Suprapubic skin (tissue), 4 donors: ENCODE data around the gene GNAQ. TPM values are rescaled to one million over a fixed set of nuclear protein-coding genes. Genes with fewer than 3 reads are reported as not detected.

ENCODE experiments used
- DNase-seq, 2 donors: peaks; one replicate each; pipeline ENCODE4 v3.0.0-alpha.2; 2019; ENCODE audit warnings: low spot score in 2 of 2
- H3K27ac ChIP-seq: fragments of 200-600 bp; sonication (generic); one replicate; pipeline ENCODE4 v1.5.1; 2019
- H3K27me3 ChIP-seq: fragments of 200-600 bp; sonication (generic); one replicate; pipeline ENCODE4 v1.5.1; 2019
- H3K36me3 ChIP-seq: fragments of 200-600 bp; sonication (generic); one replicate; pipeline ENCODE4 v1.5.1; 2019
- H3K4me1 ChIP-seq: fragments of 200-600 bp; sonication (generic); one replicate; pipeline ENCODE4 v1.5.1; 2019
- H3K4me3 ChIP-seq: fragments of 200-600 bp; sonication (generic); one replicate; pipeline ENCODE4 v1.5.1; 2019; ENCODE audit warnings: mild to moderate bottlenecking
- H3K9me3 ChIP-seq: fragments of 200-600 bp; sonication (generic); one replicate; pipeline ENCODE4 v1.5.1; 2019
- CTCF ChIP-seq, 2 donors: fragments of 200-600 bp in 1 of 2; fragments of 450-650 bp in 1 of 2; sonication (generic) in 1 of 2; IDR thresholded peaks; one replicate each; pipeline ENCODE4 v1.5.1; 2016 to 2019; ENCODE audit warnings: antibody characterized with exemption in 2 of 2, mild to moderate bottlenecking in 1 of 2, moderate library complexity in 1 of 2
- EP300 ChIP-seq: sonication (generic); formaldehyde crosslinking; IDR thresholded peaks from one replicate; pipeline ENCODE4 v1.6.1; 2017; ENCODE audit warnings: antibody characterized with exemption
- POLR2A ChIP-seq, 2 donors: fragments of 450-650 bp; IDR thresholded peaks; one replicate each; pipeline ENCODE4 v1.6.1; 2017; ENCODE audit warnings: antibody characterized with exemption in 2 of 2, mild to moderate bottlenecking in 2 of 2, moderate library complexity in 2 of 2
- POLR2AphosphoS5 ChIP-seq, 3 donors: sonication (generic); formaldehyde crosslinking; IDR thresholded peaks; one replicate each; pipeline ENCODE4 v1.6.1; 2017; ENCODE audit warnings: antibody characterized with exemption in 3 of 3
- WGBS: methylation state at CpG from one replicate; pipeline ENCODE4 v1.1.5; 2018; 5-methylcytosine and 5-hydroxymethylcytosine counted together
- total RNA-seq, 4 donors: library from RNA; depleted of rRNA; stranded (reverse); fragments of >200 nt; gene quantifications; one replicate each; pipeline ENCODE4 v1.1.0, GENCODE V29; 2016

Gene GNAQ
- total RNA-seq, 4 donors from 2014 or later, result 16.0 to 29.0 (median 17.7) TPM

DNA sequence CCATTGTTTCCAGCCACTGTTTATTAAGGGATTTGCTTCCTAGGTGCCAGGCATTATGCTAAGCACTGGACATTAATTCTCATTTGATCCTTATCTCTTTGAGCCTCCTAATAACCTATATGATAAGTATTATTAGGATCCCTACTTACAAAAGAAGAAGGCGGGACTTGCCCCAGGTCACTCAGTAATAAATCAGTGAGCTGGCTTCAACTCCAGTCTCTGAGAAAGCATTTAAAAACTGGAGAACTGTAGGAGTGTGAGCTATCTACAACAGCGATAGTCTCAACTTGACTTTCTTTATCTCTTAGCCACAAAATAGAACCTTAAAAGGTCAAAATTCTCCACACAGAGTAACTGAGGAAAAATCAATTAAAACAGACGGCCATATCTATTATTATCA, 155.0 kb downstream of the GNAQ start:
- Histone ChIP-seq H3K27me3 (no peaks in the 10 kb centered on the region), H3K36me3 (no peaks in the 10 kb centered on the region), H3K9me3 (no peaks in the 10 kb centered on the region), H3K4me1 (peaks cover 38% of the 10 kb centered on the region), H3K4me3 (no peak overlapping the region), H3K27ac (no peak overlapping the region)
- TF ChIP-seq POLR2A (IDR thresholded peaks at IDR 0.05), result no peak
- no peak for TF ChIP-seq CTCF (IDR thresholded peaks at IDR 0.05)
- TF ChIP-seq POLR2AphosphoS5 (IDR thresholded peaks at IDR 0.05), result no peak
- no peak for TF ChIP-seq EP300
- WGBS, result 70% methylated on average over 3 of the region's 3 CpGs
- DNase-seq, result no peak

GRCh38 chr9:77876091-77876490, 155.5 kb downstream of the GNAQ start:
- Histone ChIP-seq H3K27me3 (no peaks in the 10 kb centered on the region), H3K4me1 (peaks cover 38% of the 10 kb centered on the region), H3K9me3 (no peaks in the 10 kb centered on the region), H3K36me3 (no peaks in the 10 kb centered on the region), H3K4me3 (no peak overlapping the region), H3K27ac (no peak overlapping the region)
- TF ChIP-seq EP300 (no peak), POLR2AphosphoS5 (IDR thresholded peaks at IDR 0.05) (no peak), CTCF (IDR thresholded peaks at IDR 0.05) (no peak), POLR2A (IDR thresholded peaks at IDR 0.05) (no peak)
- no peak for DNase-seq
- 24% methylated on average over 2 of the region's 2 CpGs for WGBS

DNA sequence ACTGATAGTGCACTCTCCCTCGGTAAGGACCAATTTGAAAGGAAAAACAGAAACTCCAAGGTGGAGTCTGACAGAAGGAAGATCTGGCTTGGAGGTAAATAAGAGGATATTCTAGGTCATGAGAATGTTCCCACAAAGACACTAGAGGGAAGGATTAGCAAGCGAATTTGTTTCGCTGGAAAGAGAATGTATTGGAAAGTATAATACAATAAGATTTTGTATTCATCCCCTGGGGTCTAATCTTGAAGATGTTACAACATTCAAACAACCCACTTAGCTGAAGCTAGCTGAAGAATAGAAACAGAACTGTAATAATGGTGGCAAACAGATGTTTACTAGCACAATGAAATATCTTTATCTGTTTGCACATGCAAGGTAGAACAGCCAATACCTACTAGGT, 158.7 kb downstream of the GNAQ start:
- TF ChIP-seq CTCF (IDR thresholded peaks at IDR 0.05) (no peak), EP300 (no peak), POLR2AphosphoS5 (IDR thresholded peaks at IDR 0.05) (no peak), POLR2A (IDR thresholded peaks at IDR 0.05) (no peak)
- Histone ChIP-seq H3K36me3 (no peaks in the 10 kb centered on the region), H3K27ac (no peak overlapping the region), H3K4me3 (no peak overlapping the region), H3K27me3 (no peaks in the 10 kb centered on the region), H3K9me3 (no peaks in the 10 kb centered on the region), H3K4me1 (peaks cover 21% of the 10 kb centered on the region)
- WGBS, result 61% methylated on average over 3 of the region's 3 CpGs
- DNase-seq, result no peak

DNA sequence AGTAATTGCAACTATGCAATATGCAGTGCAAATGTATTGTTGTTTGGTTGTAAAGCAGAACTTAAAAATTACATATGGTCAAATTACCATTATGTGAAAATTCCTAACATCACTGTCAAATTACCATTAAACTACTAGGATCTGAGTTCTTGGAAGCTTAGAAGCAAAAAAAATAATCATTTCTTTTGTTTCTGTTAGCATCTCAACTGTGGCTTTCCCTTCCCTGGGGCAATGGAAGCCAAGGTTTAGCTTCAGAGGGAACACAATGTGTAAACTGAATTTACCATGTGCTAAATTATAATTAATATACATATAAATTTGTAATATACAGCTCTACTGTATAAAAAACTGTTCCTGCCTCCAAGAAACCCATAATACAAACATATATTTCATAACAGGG, 159.4 kb downstream of the GNAQ start:
- DNase-seq, result no peak
- no peaks in the 10 kb centered on the region for H3K27me3 ChIP-seq
- H3K4me3 ChIP-seq, result no peak overlapping the region
- TF ChIP-seq POLR2AphosphoS5 (IDR thresholded peaks at IDR 0.05) (no peak), CTCF (IDR thresholded peaks at IDR 0.05) (no peak), POLR2A (IDR thresholded peaks at IDR 0.05) (no peak), EP300 (no peak)
- H3K9me3 ChIP-seq, result no peaks in the 10 kb centered on the region
- H3K27ac ChIP-seq, result no peak overlapping the region
- no peaks in the 10 kb centered on the region for H3K36me3 ChIP-seq
- peaks cover 21% of the 10 kb centered on the region for H3K4me1 ChIP-seq

DNA sequence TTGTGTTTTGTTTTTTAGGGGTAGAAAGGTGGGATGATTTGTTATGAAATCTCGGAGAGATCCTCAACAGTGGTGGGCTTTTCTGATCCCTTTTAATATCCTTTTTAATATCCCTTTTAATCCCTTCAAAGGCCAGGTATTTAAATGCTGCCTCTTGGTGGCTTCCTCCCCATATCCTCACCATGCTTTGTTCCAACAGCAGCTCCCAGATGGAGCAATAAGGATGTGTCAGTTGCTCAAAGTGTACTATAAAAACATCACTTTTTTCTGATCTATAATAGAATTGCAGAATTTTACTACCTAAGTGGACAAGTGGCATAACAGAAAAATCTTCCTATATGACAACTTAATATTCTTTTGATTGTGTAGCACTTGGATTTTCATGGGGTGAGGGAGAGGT, 160.1 kb downstream of the GNAQ start:
- Histone ChIP-seq H3K27me3 (no peaks in the 10 kb centered on the region), H3K4me1 (peaks cover 19% of the 10 kb centered on the region), H3K27ac (no peak overlapping the region), H3K4me3 (no peak overlapping the region), H3K36me3 (no peaks in the 10 kb centered on the region), H3K9me3 (no peaks in the 10 kb centered on the region)
- DNase-seq, result no peak
- 84% methylated on average over 1 of the region's 1 CpG for WGBS
- TF ChIP-seq POLR2AphosphoS5 (IDR thresholded peaks at IDR 0.05) (no peak), EP300 (no peak), POLR2A (IDR thresholded peaks at IDR 0.05) (no peak), CTCF (IDR thresholded peaks at IDR 0.05) (no peak)
